Neural progenitor cell (in vitro differentiated cells): Measurements from ENCODE around the gene POC1A.

Experiments used
- CTCF ChIP-seq: fragments of 200-600 bp; sonication (generic); IDR thresholded peaks from 2 replicates; pipeline ENCODE4 v1.5.1; 2017; ENCODE audit warnings: antibody characterized with exemption, mild to moderate bottlenecking
- EZH2 ChIP-seq: fragments of 200-600 bp; sonication (generic); IDR thresholded peaks from 2 replicates; pipeline ENCODE4 v1.6.1; 2017; ENCODE audit warnings: antibody characterized with exemption, mild to moderate bottlenecking, moderate library complexity
- EZH2phosphoT487 ChIP-seq: fragments of 200-600 bp; sonication (generic); IDR thresholded peaks from 2 replicates; pipeline ENCODE4 v1.6.1; 2017; ENCODE audit warnings: antibody characterized with exemption

- TF ChIP-seq CTCF (no peak), EZH2 (no peak), EZH2phosphoT487 (no peak)
These were observed 67.8 kb downstream of the POC1A start for GRCh38 chr3:52086461-52086860.
